H1 (cell line): Measurements from ENCODE around the gene DENND1A. TPM values are rescaled to one million over a fixed set of nuclear protein-coding genes. Genes with fewer than 3 reads are reported as not detected.

Source experiments
- CTCF ChIA-PET: fragments of 300-600 bp; sonication (Branson Sonifier 250); formaldehyde crosslinking; loops from one replicate; lab custom pipeline; 2021; ENCODE audit not compliant: partially characterized antibody; lab: Charles Lee
- POLR2A ChIA-PET: fragments of 300-600 bp; sonication (Branson Sonifier 250); formaldehyde crosslinking; loops from one replicate; lab custom pipeline; 2021; ENCODE audit warnings: inconsistent platforms; ENCODE audit not compliant: partially characterized antibody; lab: Charles Lee
- DNase-seq, 2 experiments: peaks; one replicate each; pipeline versions ENCODE4 v3.0.0 to v3.0.0-alpha.2; 2010 to 2022; ENCODE audit warnings: low spot score in 2 of 2, low read depth in 1 of 2, mixed read lengths in 1 of 2
- FAIRE-seq: peaks from 2 replicates; lab custom pipeline; 2011; peaks lifted over from hg19 to GRCh38; lab: Jason Lieb, UNC
- H2AFZ ChIP-seq: 2 replicates; pipeline ENCODE4 v1.8.1; 2012; ENCODE audit warnings: low read length, inconsistent platforms
- H2AK5ac ChIP-seq: 2 replicates; pipeline ENCODE4 v1.6.1; 2013; ENCODE audit warnings: low read depth, low read length
- H2BK120ac ChIP-seq: replicated peaks from 2 replicates; pipeline ENCODE3; 2013; ENCODE audit warnings: low read depth, low read length, inconsistent platforms
- H2BK12ac ChIP-seq: 2 replicates; pipeline ENCODE4 v1.6.1; 2013; ENCODE audit warnings: low read depth, low read length
- H2BK15ac ChIP-seq: 2 replicates; pipeline ENCODE4 v1.6.1; 2013; ENCODE audit warnings: low read length
- H2BK20ac ChIP-seq: 2 replicates; pipeline ENCODE4 v1.6.1; 2013; ENCODE audit warnings: low read length
- H2BK5ac ChIP-seq: 2 replicates; pipeline ENCODE4 v1.6.1; 2013; ENCODE audit warnings: low read depth, low read length
- H3K14ac ChIP-seq: 2 replicates; pipeline ENCODE4 v1.6.1; 2013; ENCODE audit warnings: inconsistent platforms; ENCODE audit not compliant: insufficient read length
- H3K18ac ChIP-seq: 2 replicates; pipeline ENCODE4 v1.6.1; 2013; ENCODE audit warnings: low read length; ENCODE audit errors: extremely low read depth
- H3K23ac ChIP-seq: 2 replicates; pipeline ENCODE4 v1.6.1; 2013; ENCODE audit warnings: inconsistent platforms; ENCODE audit not compliant: insufficient read length
- H3K23me2 ChIP-seq: 2 replicates; pipeline ENCODE4 v1.6.1; 2013; ENCODE audit warnings: low read depth, low read length
- H3K27ac ChIP-seq: 2 replicates; pipeline ENCODE4 v1.6.1; 2011; ENCODE audit warnings: low read depth, low read length, inconsistent platforms
- H3K27me3 ChIP-seq, 4 experiments: replicated peaks in 1 of 4; 1 replicate in 1 of 4; 2 replicates in 3 of 4; pipeline versions ENCODE4 v1.6.1 to v1.8.1; 2011 to 2013; ENCODE audit warnings: low read length in 3 of 4, mild to moderate bottlenecking in 3 of 4, inconsistent platforms in 2 of 4, mixed read lengths in 2 of 4, moderate library complexity in 1 of 4; ENCODE audit not compliant: control insufficient read depth in 3 of 4, insufficient read depth in 3 of 4; ENCODE audit errors: extremely low read depth in 1 of 4
- H3K36me3 ChIP-seq, 4 experiments: 2 replicates each; pipeline versions ENCODE4 v1.6.1 to v1.8.1; 2011 to 2013; ENCODE audit warnings: mild to moderate bottlenecking in 4 of 4, low read length in 3 of 4, moderate library complexity in 2 of 4, control low read depth in 1 of 4, inconsistent platforms in 1 of 4; ENCODE audit not compliant: insufficient read depth in 4 of 4, control insufficient read depth in 2 of 4
- H3K4ac ChIP-seq: replicated peaks from 2 replicates; pipeline ENCODE3; 2013; ENCODE audit warnings: low read length, low read depth, mixed read lengths, inconsistent platforms; ENCODE audit not compliant: insufficient read length
- H3K4me1 ChIP-seq, 4 experiments: replicated peaks in 1 of 4; 1 replicate in 1 of 4; 2 replicates in 3 of 4; pipeline versions ENCODE4 v1.6.1 to v1.8.1; 2011 to 2013; ENCODE audit warnings: low read length in 3 of 4, inconsistent platforms in 2 of 4, mixed read lengths in 1 of 4; ENCODE audit not compliant: insufficient read depth in 4 of 4, control insufficient read depth in 3 of 4
- H3K4me2 ChIP-seq, 2 experiments: 2 replicates each; pipeline versions ENCODE4 v1.6.1 to v1.8.1; 2011 to 2013; ENCODE audit warnings: low read depth in 2 of 2, low read length in 2 of 2, control low read depth in 1 of 2, inconsistent platforms in 1 of 2, mild to moderate bottlenecking in 1 of 2; ENCODE audit not compliant: insufficient read depth in 1 of 2
- H3K4me3 ChIP-seq, 4 experiments: fragments of 200-600, 300-600 bp in 1 of 4; sonication (generic), shearing (Covaris generic), sonication (Bioruptor Twin) in 1 of 4; 2 replicates each; pipeline versions ENCODE4 v1.5.1 to v1.8.1; 2011 to 2016; ENCODE audit warnings: low read length in 4 of 4, low read depth in 3 of 4, control low read depth in 2 of 4, inconsistent platforms in 2 of 4, mild to moderate bottlenecking in 2 of 4, mixed read lengths in 1 of 4, moderate library complexity in 1 of 4; ENCODE audit not compliant: insufficient read depth in 2 of 4; ENCODE audit errors: extremely low read depth in 1 of 4
- H3K56ac ChIP-seq: replicated peaks from 2 replicates; pipeline ENCODE3; 2013; ENCODE audit warnings: low read depth, mild to moderate bottlenecking, mixed read lengths, low read length, inconsistent platforms; ENCODE audit not compliant: insufficient read length
- H3K79me1 ChIP-seq: 2 replicates; pipeline ENCODE4 v1.6.1; 2013; ENCODE audit warnings: low read depth, low read length, control low read depth
- H3K79me2 ChIP-seq, 2 experiments: 2 replicates each; pipeline versions ENCODE4 v1.6.1 to v1.8.1; 2012 to 2013; ENCODE audit warnings: low read length in 2 of 2, mild to moderate bottlenecking in 2 of 2, inconsistent platforms in 1 of 2; ENCODE audit not compliant: insufficient read depth in 2 of 2, control insufficient read depth in 1 of 2
- H3K9ac ChIP-seq, 4 experiments: replicated peaks in 1 of 4; 1 replicate in 1 of 4; 2 replicates in 3 of 4; pipeline versions ENCODE4 v1.6.1 to v1.8.1; 2011 to 2013; ENCODE audit warnings: low read depth in 3 of 4, low read length in 3 of 4, control low read depth in 2 of 4, mild to moderate bottlenecking in 2 of 4, moderate library complexity in 2 of 4, inconsistent platforms in 1 of 4; ENCODE audit errors: extremely low read depth in 1 of 4
- H3K9me3 ChIP-seq, 2 experiments: 2 replicates each; pipeline versions ENCODE4 v1.6.1 to v1.8.1; 2012 to 2013; ENCODE audit warnings: mild to moderate bottlenecking in 2 of 2, moderate library complexity in 2 of 2, control low read depth in 1 of 2, inconsistent platforms in 1 of 2, low read depth in 1 of 2, low read length in 1 of 2, mixed read lengths in 1 of 2; ENCODE audit not compliant: insufficient read depth in 2 of 2
- H4K20me1 ChIP-seq, 2 experiments: replicated peaks in 1 of 2; 2 replicates each; pipeline versions ENCODE3 to v1.8.1; 2011 to 2013; ENCODE audit warnings: inconsistent platforms in 2 of 2, low read length in 2 of 2, mild to moderate bottlenecking in 1 of 2; ENCODE audit not compliant: insufficient read depth in 2 of 2, control insufficient read depth in 1 of 2
- H4K5ac ChIP-seq: 2 replicates; pipeline ENCODE4 v1.6.1; 2013; ENCODE audit warnings: low read length, low read depth, mixed read lengths, inconsistent platforms; ENCODE audit not compliant: insufficient read length
- H4K8ac ChIP-seq: 2 replicates; pipeline ENCODE4 v1.8.0; 2013; ENCODE audit warnings: mild to moderate bottlenecking, moderate library complexity, low read length, inconsistent platforms; ENCODE audit not compliant: insufficient read depth; ENCODE audit errors: extremely low read depth
- H4K91ac ChIP-seq: replicated peaks from 2 replicates; pipeline ENCODE3; 2013; ENCODE audit warnings: low read length, mixed read lengths, inconsistent platforms; ENCODE audit not compliant: insufficient read length
- BRCA1 ChIP-seq: IDR thresholded peaks from 2 replicates; pipeline ENCODE4 v1.6.1; 2012; ENCODE audit warnings: low read depth, low read length, improper control_type of control experiment
- EGR1 ChIP-seq: IDR thresholded peaks from 2 replicates; pipeline ENCODE4 v1.6.1; 2011; ENCODE audit warnings: low read depth, low read length, borderline replicate concordance
- FOSL1 ChIP-seq: IDR thresholded peaks from 2 replicates; pipeline ENCODE4 v1.6.1; 2011; ENCODE audit warnings: mild to moderate bottlenecking, low read depth, low read length, moderate library complexity; ENCODE audit not compliant: insufficient read depth
- KDM1A ChIP-seq: fragments of 200-600, 300-600 bp; sonication (generic); IDR thresholded peaks from 2 replicates; pipeline ENCODE4 v1.7.1; 2016; ENCODE audit warnings: mild to moderate bottlenecking, low read length, borderline replicate concordance
- RAD21 ChIP-seq, 2 experiments: IDR thresholded peaks in 1 of 2; conservative IDR thresholded peaks in 1 of 2; 2 replicates each; pipeline ENCODE4 v1.6.1; 2011; ENCODE audit warnings: low read depth in 2 of 2, low read length in 2 of 2, improper control_type of control experiment in 1 of 2, inconsistent platforms in 1 of 2, mild to moderate bottlenecking in 1 of 2, moderate library complexity in 1 of 2
- SIX5 ChIP-seq: IDR thresholded peaks from 2 replicates; pipeline ENCODE4 v1.6.1; 2011; ENCODE audit warnings: mild to moderate bottlenecking, low read depth, low read length
- YY1 ChIP-seq: IDR thresholded peaks from 2 replicates; pipeline ENCODE4 v1.6.1; 2011; ENCODE audit warnings: low read depth, mild to moderate bottlenecking, low read length
- WGBS, 2 experiments: shearing (Covaris generic) in 1 of 2; methylation state at CpG; one replicate each; pipeline versions ENCODE4 v1.1.6 to v1.1.7; 2013 to 2015; ENCODE audit warnings: low lambda C conversion rate in 2 of 2, mixed read lengths in 2 of 2, inconsistent platforms in 1 of 2, low coverage in 1 of 2, missing lambda C conversion rate in 1 of 2; ENCODE audit not compliant: insufficient replicate concordance in 2 of 2, insufficient coverage in 1 of 2, insufficient read length in 1 of 2; ENCODE audit errors: extremely low coverage in 1 of 2, missing lambda C conversion rate in 1 of 2; 5-methylcytosine and 5-hydroxymethylcytosine counted together
- polyA plus RNA-seq, 7 experiments: library from polyadenylated mRNA; depleted of rRNA in 3 of 7; stranded (reverse) in 5 of 7; unstranded in 2 of 7; fragments of >200 nt in 5 of 7; fragments of 200-250 nt in 2 of 7; gene quantifications; 1 replicate in 5 of 7; 2 replicates in 1 of 7; 4 replicates in 1 of 7; pipeline versions ENCODE4 v1.2.1 to v1.2.3, GENCODE V29; 2011 to 2013; ENCODE audit warnings: missing spikeins in 2 of 7, mixed read lengths in 2 of 7
- total RNA-seq: library from RNA; stranded (reverse); fragmentation: NEBNext Ultra II Directional; extraction: Animal tissue kit (Norgen Biotek cat#: 25700); gene quantifications from 2 replicates; pipeline ENCODE4 v1.2.1, GENCODE V29; 2021
- TF ChIP-seq, protein P1 (sequence below), 3 experiments: IDR thresholded peaks; 1 replicate in 2 of 3; 2 replicates in 1 of 3; pipeline versions ENCODE4 v1.5.1 to v1.6.1; 2011; ENCODE audit warnings: low read length in 3 of 3, mild to moderate bottlenecking in 3 of 3, inconsistent platforms in 2 of 3, low read depth in 1 of 3, moderate library complexity in 1 of 3; ENCODE audit not compliant: insufficient read depth in 1 of 3; ENCODE audit errors: control extremely low read depth in 1 of 3

Gene DENND1A
- total and polyA plus RNA-seq, 2 of the 8 experiments (the other 6 are each of a cell fraction or from before 2014, with no cell fraction given): 24.1 to 26.4 TPM

GRCh38 chr9:123851851-123852250 is 78.1 kb downstream of the DENND1A start:
- H3K79me1 ChIP-seq: peaks cover 2% of the 10 kb centered on the region
- no peak for FAIRE-seq
- TF ChIP-seq, protein P1, sequence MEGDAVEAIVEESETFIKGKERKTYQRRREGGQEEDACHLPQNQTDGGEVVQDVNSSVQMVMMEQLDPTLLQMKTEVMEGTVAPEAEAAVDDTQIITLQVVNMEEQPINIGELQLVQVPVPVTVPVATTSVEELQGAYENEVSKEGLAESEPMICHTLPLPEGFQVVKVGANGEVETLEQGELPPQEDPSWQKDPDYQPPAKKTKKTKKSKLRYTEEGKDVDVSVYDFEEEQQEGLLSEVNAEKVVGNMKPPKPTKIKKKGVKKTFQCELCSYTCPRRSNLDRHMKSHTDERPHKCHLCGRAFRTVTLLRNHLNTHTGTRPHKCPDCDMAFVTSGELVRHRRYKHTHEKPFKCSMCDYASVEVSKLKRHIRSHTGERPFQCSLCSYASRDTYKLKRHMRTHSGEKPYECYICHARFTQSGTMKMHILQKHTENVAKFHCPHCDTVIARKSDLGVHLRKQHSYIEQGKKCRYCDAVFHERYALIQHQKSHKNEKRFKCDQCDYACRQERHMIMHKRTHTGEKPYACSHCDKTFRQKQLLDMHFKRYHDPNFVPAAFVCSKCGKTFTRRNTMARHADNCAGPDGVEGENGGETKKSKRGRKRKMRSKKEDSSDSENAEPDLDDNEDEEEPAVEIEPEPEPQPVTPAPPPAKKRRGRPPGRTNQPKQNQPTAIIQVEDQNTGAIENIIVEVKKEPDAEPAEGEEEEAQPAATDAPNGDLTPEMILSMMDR (IDR thresholded peaks at IDR 0.05; ENCODE audit: control extremely low read depth in 1 of 3, insufficient read depth in 1 of 3, low read depth in 1 of 3, low read length in 3 of 3): peak; percentile 33 to 48 (median 46)
- TF ChIP-seq EGR1 (no peak), BRCA1 (no peak), SIX5 (no peak), KDM1A (peak; percentile 44; the same call in 1 of the 2 replicates), RAD21 (IDR thresholded peaks at IDR 0.05 in 1 of 2, conservative IDR thresholded peaks at IDR 0.05 in 1 of 2; ENCODE audit: low read depth in 2 of 2, low read length in 2 of 2) (peak; percentile 39 to 54), YY1 (peak; percentile 79), FOSL1 (no peak)
- no peak for DNase-seq
- no peak overlapping the region for H4K8ac ChIP-seq
- H3K23ac ChIP-seq: no peak overlapping the region
- H2BK20ac ChIP-seq: no peak overlapping the region
- peaks cover 0 to 4% (median 0%) of the 10 kb centered on the region in 4 experiments; a peak in 2 of 8 replicates for H3K36me3 ChIP-seq
- no peak overlapping the region for H4K5ac ChIP-seq
- no peaks in the 10 kb centered on the region for H3K23me2 ChIP-seq
- no peak overlapping the region for H2AFZ ChIP-seq
- H3K56ac ChIP-seq: no peak overlapping the region
- H3K4ac ChIP-seq: no peak overlapping the region
- no peak overlapping the region for H2AK5ac ChIP-seq
- no peak overlapping the region for H4K91ac ChIP-seq
- H3K14ac ChIP-seq: no peak overlapping the region
- H3K4me3 ChIP-seq: no peak overlapping the region
- H3K9ac ChIP-seq: no peak overlapping the region
- ChIA-PET CTCF (interaction anchor here (0.7 to 1.4 kb wide), 7 partner anchors 17 to 227 kb away, joined by 3 to 5 read pairs (median 3); no protein-coding TSS in a partner anchor), POLR2A (interaction anchor here (1.5 to 1.6 kb wide), 2 partner anchors 9 to 76 kb away, joined by 3 to 5 read pairs; no protein-coding TSS in a partner anchor)
- H4K20me1 ChIP-seq: peaks cover 0 to 2% of the 10 kb centered on the region in 2 experiments
- peaks cover 0 to 12% of the 10 kb centered on the region in 2 experiments; a peak in 2 of 4 replicates for H3K79me2 ChIP-seq
- 52% methylated on average over 7 of the region's 7 CpGs; no CpG with 5 or more reads in 1 of the 2 experiments for WGBS, 2 experiments
- no peak overlapping the region for H3K18ac ChIP-seq
- H2BK15ac ChIP-seq: no peak overlapping the region
- no peaks in the 10 kb centered on the region for H3K27me3 ChIP-seq
- no peak overlapping the region for H2BK5ac ChIP-seq
- no peak overlapping the region for H2BK120ac ChIP-seq
- H2BK12ac ChIP-seq: no peak overlapping the region
- 0 out of 4 replicates have a peak overlapping the region, but pooled peaks have one; percentile 12 to 21 for H3K4me2 ChIP-seq
- peaks cover 8% of the 10 kb centered on the region in 2 experiments for H3K9me3 ChIP-seq
- H3K27ac ChIP-seq: no peak overlapping the region
- peaks cover 0 to 5% (median 0%) of the 10 kb centered on the region in 4 experiments; a peak in 2 of 7 replicates for H3K4me1 ChIP-seq
